Nephron progenitor cell (in vitro differentiated cells): ENCODE results near the gene BMF.
"Not testable (repeated sequence)": the region's sequence is repeated elsewhere in the genome, so short reads cannot be mapped to it uniquely, and the experiment has no call there.

ENCODE experiments used
- DNase-seq: peaks from one replicate; pipeline ENCODE4 v3.0.0; 2021
- H3K27ac Mint-ChIP-seq: 2 replicates; pipeline ENCODE4 v1.8.0; 2021; ENCODE audit warnings: mild to moderate bottlenecking, moderate library complexity, mixed read lengths
- H3K27me3 Mint-ChIP-seq: 2 replicates; pipeline ENCODE4 v1.8.0; 2021; ENCODE audit warnings: mild to moderate bottlenecking, low read depth, mixed read lengths; ENCODE audit not compliant: poor library complexity
- H3K36me3 Mint-ChIP-seq: 2 replicates; pipeline ENCODE4 v1.8.0; 2021; ENCODE audit warnings: low read depth, mixed read lengths
- H3K4me1 Mint-ChIP-seq: 2 replicates; pipeline ENCODE4 v1.8.0; 2021; ENCODE audit warnings: mixed read lengths
- H3K4me3 Mint-ChIP-seq: 2 replicates; pipeline ENCODE4 v1.8.0; 2021; ENCODE audit warnings: mild to moderate bottlenecking, moderate library complexity, mixed read lengths
- H3K9me3 Mint-ChIP-seq: 2 replicates; pipeline ENCODE4 v1.8.0; 2021; ENCODE audit warnings: mild to moderate bottlenecking, moderate library complexity, mixed read lengths
- TF ChIP-seq, protein P1 (sequence below): fragments of 200-600 bp; sonication (generic); IDR thresholded peaks from 2 replicates; pipeline ENCODE4 v1.5.0; 2021; ENCODE audit warnings: antibody characterized with exemption

Gene BMF

DNA sequence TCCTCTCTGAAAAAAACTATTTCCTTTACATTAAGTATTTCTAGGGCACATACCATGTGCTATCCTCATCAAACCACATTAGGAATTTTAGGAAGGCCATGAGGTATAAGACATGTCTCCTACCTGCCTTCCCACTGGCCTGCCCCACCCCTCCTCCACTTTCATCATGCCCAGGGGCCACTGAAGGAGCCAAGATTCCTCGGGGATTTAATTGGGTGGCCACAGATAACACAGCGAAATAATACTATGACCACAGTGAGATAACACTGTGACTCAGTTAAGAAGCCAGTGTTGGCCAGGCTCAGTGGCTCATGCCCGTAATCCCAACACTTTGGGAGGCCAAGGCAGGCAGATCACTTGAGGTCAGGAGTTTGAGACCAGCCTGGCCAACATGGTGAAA lies 9.8 kb upstream of the BMF start:
- no peaks in the 10 kb centered on the region for H3K36me3 Mint-ChIP-seq
- H3K27me3 Mint-ChIP-seq: peaks cover 16% of the 10 kb centered on the region
- TF ChIP-seq, protein P1, sequence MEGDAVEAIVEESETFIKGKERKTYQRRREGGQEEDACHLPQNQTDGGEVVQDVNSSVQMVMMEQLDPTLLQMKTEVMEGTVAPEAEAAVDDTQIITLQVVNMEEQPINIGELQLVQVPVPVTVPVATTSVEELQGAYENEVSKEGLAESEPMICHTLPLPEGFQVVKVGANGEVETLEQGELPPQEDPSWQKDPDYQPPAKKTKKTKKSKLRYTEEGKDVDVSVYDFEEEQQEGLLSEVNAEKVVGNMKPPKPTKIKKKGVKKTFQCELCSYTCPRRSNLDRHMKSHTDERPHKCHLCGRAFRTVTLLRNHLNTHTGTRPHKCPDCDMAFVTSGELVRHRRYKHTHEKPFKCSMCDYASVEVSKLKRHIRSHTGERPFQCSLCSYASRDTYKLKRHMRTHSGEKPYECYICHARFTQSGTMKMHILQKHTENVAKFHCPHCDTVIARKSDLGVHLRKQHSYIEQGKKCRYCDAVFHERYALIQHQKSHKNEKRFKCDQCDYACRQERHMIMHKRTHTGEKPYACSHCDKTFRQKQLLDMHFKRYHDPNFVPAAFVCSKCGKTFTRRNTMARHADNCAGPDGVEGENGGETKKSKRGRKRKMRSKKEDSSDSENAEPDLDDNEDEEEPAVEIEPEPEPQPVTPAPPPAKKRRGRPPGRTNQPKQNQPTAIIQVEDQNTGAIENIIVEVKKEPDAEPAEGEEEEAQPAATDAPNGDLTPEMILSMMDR: no peak
- no peak overlapping the region for H3K27ac Mint-ChIP-seq
- H3K4me3 Mint-ChIP-seq: no peak overlapping the region
- DNase-seq: no peak
- no peaks in the 10 kb centered on the region for H3K9me3 Mint-ChIP-seq
- H3K4me1 Mint-ChIP-seq: peaks cover 55% of the 10 kb centered on the region

DNA sequence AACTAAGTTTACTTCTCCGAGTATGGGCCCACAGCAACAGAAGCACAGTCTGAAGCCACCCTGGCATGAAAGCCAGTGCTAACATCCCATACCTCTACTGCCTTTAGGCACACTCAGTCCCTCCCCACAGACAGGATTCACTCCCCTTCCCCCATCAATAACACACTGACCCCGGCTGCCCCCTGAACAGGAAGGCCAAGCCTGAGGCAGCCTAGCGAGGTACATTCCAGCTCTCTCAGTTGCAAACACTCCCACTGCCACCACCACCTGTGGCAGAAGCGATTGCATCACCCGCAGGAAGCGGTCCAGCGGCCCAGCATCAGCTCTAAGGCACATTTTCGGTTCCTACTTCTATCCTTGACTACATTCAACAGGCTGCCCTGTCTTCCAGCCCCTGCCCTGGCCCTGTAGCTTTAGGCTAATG lies 7.0 kb upstream of the BMF start:
- Mint-ChIP-seq H3K4me1 (peaks cover 61% of the 10 kb centered on the region), H3K36me3 (no peaks in the 10 kb centered on the region), H3K27me3 (peaks cover 10% of the 10 kb centered on the region), H3K4me3 (peak overlapping the region; percentile 43), H3K9me3 (no peaks in the 10 kb centered on the region), H3K27ac (peak overlapping the region; percentile 71)
- TF ChIP-seq, protein P1: no peak
- peak; percentile 70 for DNase-seq

DNA sequence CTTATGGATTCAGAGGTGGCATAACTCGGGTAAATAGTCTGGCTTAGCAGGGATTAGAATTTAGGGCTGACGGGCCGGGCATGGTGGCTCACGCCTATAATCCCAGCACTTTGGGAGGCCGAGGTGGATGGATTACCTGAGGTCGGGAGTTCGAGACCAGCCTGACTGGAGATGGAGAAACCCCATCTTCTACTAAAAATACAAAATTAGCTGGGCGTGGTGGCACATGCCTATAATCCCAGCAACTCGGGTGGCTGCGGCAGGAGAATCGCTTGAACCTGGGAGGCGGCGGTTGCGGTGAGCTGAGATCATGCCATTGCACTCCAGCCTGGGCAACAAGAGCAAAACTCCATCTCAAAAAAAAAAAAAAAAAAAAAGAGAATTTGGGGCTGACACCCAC lies 6.4 kb upstream of the BMF start:
- not testable (repeated sequence) for H3K36me3 Mint-ChIP-seq, H3K4me3 Mint-ChIP-seq, H3K9me3 Mint-ChIP-seq, H3K27ac Mint-ChIP-seq, DNase-seq
- peaks cover 10% of the 10 kb centered on the region for H3K27me3 Mint-ChIP-seq
- H3K4me1 Mint-ChIP-seq: peaks cover 67% of the 10 kb centered on the region

DNA sequence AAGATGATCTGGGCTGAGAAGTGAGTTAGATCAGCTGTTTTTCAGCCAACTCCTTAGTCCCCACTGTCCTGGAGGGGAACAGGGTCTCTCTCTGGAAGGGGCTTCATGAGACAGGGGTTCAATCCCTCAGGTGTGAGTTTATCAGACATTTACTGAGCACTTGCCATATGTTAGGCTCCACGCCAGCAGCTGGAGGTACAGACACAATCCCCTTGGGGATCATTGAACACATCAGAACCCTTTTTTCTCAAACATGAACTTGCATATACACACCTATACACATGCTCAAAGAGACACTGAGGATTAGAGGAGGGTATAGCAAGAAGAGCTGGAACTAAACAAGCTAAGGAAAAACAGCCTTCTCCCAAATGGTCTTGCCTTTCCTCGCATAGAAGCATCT lies 5.5 kb upstream of the BMF start:
- TF ChIP-seq, protein P1: no peak
- no peak overlapping the region for H3K27ac Mint-ChIP-seq
- H3K9me3 Mint-ChIP-seq: no peaks in the 10 kb centered on the region
- DNase-seq: no peak
- H3K4me1 Mint-ChIP-seq: peaks cover 76% of the 10 kb centered on the region
- peaks cover 8% of the 10 kb centered on the region for H3K27me3 Mint-ChIP-seq
- H3K36me3 Mint-ChIP-seq: no peaks in the 10 kb centered on the region
- no peak overlapping the region for H3K4me3 Mint-ChIP-seq

DNA sequence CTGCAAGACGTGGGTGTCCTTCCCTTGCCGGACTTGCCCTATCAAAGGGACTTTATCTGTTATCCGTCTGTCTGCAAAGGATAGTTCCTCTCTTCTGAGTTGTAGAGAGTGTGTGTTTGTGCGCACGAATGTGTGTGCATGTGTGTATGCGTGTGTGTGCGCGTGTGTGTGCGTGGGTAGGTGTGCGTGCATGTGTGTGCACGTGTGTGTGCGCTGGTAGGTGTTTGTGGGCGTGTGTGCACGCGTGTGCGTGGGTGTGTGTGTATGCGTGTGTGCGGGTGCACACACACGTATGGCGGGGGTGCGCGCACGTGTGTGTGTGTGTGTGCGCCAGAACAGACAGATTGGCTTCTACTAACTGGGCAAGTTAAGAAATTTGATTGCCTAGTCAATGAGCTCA lies 4.1 kb upstream of the BMF start:
- TF ChIP-seq, protein P1: no peak
- peaks cover 84% of the 10 kb centered on the region for H3K4me1 Mint-ChIP-seq
- no peaks in the 10 kb centered on the region for H3K9me3 Mint-ChIP-seq
- peak overlapping the region; percentile 91 for H3K27ac Mint-ChIP-seq
- DNase-seq: no peak
- peak overlapping the region; percentile 67 for H3K4me3 Mint-ChIP-seq
- H3K36me3 Mint-ChIP-seq: no peaks in the 10 kb centered on the region
- H3K27me3 Mint-ChIP-seq: peaks cover 2% of the 10 kb centered on the region

DNA sequence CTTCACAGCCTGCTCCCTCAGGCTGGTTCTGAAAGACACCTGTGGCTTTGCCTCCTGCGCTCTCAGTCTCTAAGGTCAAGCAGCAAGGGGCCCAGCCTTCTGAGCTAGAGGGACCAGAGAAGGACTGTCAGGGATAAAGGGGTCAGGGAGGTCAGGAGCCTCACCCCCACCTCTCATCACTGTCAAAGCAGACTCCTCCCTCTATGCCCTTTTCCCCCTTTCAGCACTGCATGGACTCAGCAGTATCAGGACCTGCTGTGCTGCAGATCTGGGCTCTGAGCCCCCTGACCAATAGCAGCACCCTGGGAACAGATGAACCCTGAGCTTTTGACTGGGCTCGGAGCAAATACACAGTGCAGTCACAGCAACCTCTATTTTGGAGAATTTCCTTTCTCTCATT lies 3.2 kb upstream of the BMF start:
- Mint-ChIP-seq H3K27ac (peak overlapping the region; percentile 91), H3K4me3 (peak overlapping the region; percentile 67), H3K4me1 (peaks cover 92% of the 10 kb centered on the region), H3K9me3 (no peaks in the 10 kb centered on the region), H3K36me3 (no peaks in the 10 kb centered on the region), H3K27me3 (peaks cover 2% of the 10 kb centered on the region)
- TF ChIP-seq, protein P1: no peak
- no peak for DNase-seq
